Measurements from ENCODE around the gene SLC22A17. TPM values are rescaled to one million over a fixed set of nuclear protein-coding genes. Genes with fewer than 3 reads are reported as not detected.

SLC22A17 gene
- total and polyA plus RNA-seq, 11 donors: 7.2 to 14.9 (median 9.8) TPM

GRCh38 chr14:23377198-23377550 lies 24.5 kb upstream of the SLC22A17 start:
- H3K27me3 ChIP-seq: no peaks in the 10 kb centered on the region
- ATAC-seq (no peak), DNase-seq (no peak)
- H3K4me3 ChIP-seq: peak overlapping the region in 6 of 12 donors; percentile 6 to 34 (median 19)
- intact Hi-C loops (cut with DNase I): loop anchor here in 9 of 10 donors (2.0 to 10.0 kb wide), 6 partner anchors 48 to 252 kb away; no protein-coding TSS in a partner anchor
- WGBS, 4 donors: 33 to 47% (median 40%) methylated on average over 11 of the region's 11 CpGs
- no peaks in the 10 kb centered on the region for H3K9me3 ChIP-seq
- H3K36me3 ChIP-seq: peaks cover 0 to 20% (median 12%) of the 10 kb centered on the region in 9 donors
- H3K4me1 ChIP-seq: peaks cover 0 to 14% (median 0%) of the 10 kb centered on the region in 12 donors
- peak overlapping the region in 3 of 12 donors; percentile 12 to 37 (median 13) for H3K27ac ChIP-seq
- no peak for TF ChIP-seq POLR2A (IDR thresholded peaks at IDR 0.05)
- TF ChIP-seq CTCF (IDR thresholded peaks at IDR 0.05): no peak

DNA sequence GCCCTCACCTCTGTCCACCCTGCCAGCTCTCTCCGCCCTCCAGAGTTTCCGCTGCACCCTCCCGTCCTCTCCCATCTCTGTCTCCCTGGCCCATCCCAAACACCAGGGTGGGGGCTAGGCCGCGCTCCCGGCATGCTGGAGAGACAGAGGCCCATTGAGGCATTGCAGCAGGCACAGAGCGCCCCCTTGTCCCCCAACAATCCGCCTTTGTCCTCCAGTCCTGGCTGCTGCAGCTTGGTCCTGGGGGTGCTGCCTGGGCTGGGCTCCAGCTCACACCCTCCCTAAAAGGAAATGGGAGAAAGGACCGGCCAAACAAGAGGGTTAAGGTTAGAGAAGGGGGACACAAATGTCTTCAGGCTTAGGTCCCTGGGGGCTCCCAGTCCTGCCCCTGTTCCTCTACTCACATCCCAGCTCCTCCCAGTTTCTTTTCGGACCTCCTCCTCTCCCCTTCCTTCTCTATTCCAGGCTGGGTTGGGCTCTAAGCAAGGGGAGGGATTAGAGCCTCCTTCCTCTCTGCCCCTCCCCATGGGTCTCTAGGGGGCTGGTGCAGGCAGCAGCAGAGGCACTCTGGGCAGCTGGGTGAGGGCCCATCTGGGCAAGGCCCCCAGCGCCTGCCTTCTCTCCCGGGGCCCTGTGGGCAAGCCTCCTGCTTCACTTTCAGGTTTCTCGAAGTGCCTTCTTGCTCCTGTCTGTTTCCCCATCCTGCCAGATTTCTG lies 24.0 kb upstream of the SLC22A17 start, which contains the start of gene CMTM5:
TSS of gene CMTM5 (plus strand) at position 565 of the 716 bp plus-strand sequence. CDS start 206 bp downstream, outside the sequence.
- peak within 1 kb of the TSS in 4 of 12 donors; percentile 12 to 51 (median 25) for H3K27ac ChIP-seq
- peaks cover 0 to 14% (median 0%) of the 10 kb centered on the region in 12 donors for H3K4me1 ChIP-seq
- ATAC-seq (peak in 3 of 4 donors; percentile 2 to 27 (median 2)), DNase-seq (peak in 3 of 5 donors; percentile 39 to 58 (median 48))
- peak within 1 kb of the TSS in 7 of 12 donors; percentile 12 to 39 (median 25) for H3K4me3 ChIP-seq
- H3K27me3 ChIP-seq: no peaks in the 10 kb centered on the region
- intact Hi-C loops (cut with DNase I): loop anchor here in 9 of 10 donors (2.0 to 10.0 kb wide), 6 partner anchors 48 to 252 kb away; no protein-coding TSS in a partner anchor
- TF ChIP-seq POLR2A (IDR thresholded peaks at IDR 0.05) (no peak), CTCF (IDR thresholded peaks at IDR 0.05) (no peak)
- 31 to 42% (median 37%) methylated on average over 13 of the region's 13 CpGs for WGBS, 4 donors
- peaks cover 0 to 14% (median 6%) of the 10 kb centered on the region in 9 donors for H3K36me3 ChIP-seq
- no peaks in the 10 kb centered on the region for H3K9me3 ChIP-seq

GRCh38 chr14:23375527-23376251 lies 23.0 kb upstream of the SLC22A17 start:
- Histone ChIP-seq H3K4me1 (peaks cover 0 to 14% (median 0%) of the 10 kb centered on the region in 12 donors), H3K4me3 (no peak overlapping the region), H3K36me3 (peaks cover 0 to 5% (median 0%) of the 10 kb centered on the region in 9 donors), H3K9me3 (no peaks in the 10 kb centered on the region), H3K27ac (peak overlapping the region in 1 of 12 donors; percentile 4), H3K27me3 (no peaks in the 10 kb centered on the region)
- DNase-seq (no peak), ATAC-seq (no peak)
- TF ChIP-seq CTCF (IDR thresholded peaks at IDR 0.05) (no peak), POLR2A (IDR thresholded peaks at IDR 0.05) (no peak)
- intact Hi-C loops (cut with DNase I): loop anchor here in 9 of 10 donors (2.0 to 10.0 kb wide), 6 partner anchors 47 to 251 kb away; no protein-coding TSS in a partner anchor
- WGBS, 4 donors: 67 to 82% (median 78%) methylated on average over 17 to 21 of the region's 21 CpGs

All from heart left ventricle (tissue), 16 donors.